ENCODE measurements around the gene THEM4. TPM values are rescaled to one million over a fixed set of nuclear protein-coding genes. Genes with fewer than 3 reads are reported as not detected.

THEM4 gene
- total and polyA plus RNA-seq, 2 of the 8 experiments (the other 6 are each of a cell fraction or from before 2014, with no cell fraction given), result 9.9 to 11.2 TPM

- H3K56ac ChIP-seq (replicated peaks; ENCODE audit: insufficient read length, low read depth, low read length), result no peak overlapping the region
- H2BK5ac ChIP-seq (ENCODE audit: low read depth, low read length), result no peak overlapping the region
- WGBS, 2 experiments (ENCODE audit: extremely low coverage in 1 of 2, insufficient coverage in 1 of 2, insufficient read length in 1 of 2, insufficient replicate concordance in 2 of 2, low coverage in 1 of 2, low lambda C conversion rate in 2 of 2, missing lambda C conversion rate in 1 of 2), result 64% methylated on average over 1 of the region's 1 CpG; no CpG with 5 or more reads in 1 of the 2 experiments
- H3K18ac ChIP-seq (ENCODE audit: extremely low read depth, low read length), result no peak overlapping the region
- H2BK20ac ChIP-seq (ENCODE audit: low read length), result no peak overlapping the region
- H2BK15ac ChIP-seq (ENCODE audit: low read length), result no peak overlapping the region
- TF ChIP-seq BCL11A (IDR thresholded peaks at IDR 0.05; ENCODE audit: low read depth in 2 of 2, low read length in 2 of 2), result no peak
- TF ChIP-seq NRF1 (IDR thresholded peaks at IDR 0.05; ENCODE audit: low read depth, low read length), result no peak
- TF ChIP-seq CTCF (IDR thresholded peaks at IDR 0.05; ENCODE audit: control extremely low read depth in 1 of 3, insufficient read depth in 1 of 3, low read depth in 1 of 3, low read length in 3 of 3), result no peak
- no peak overlapping the region for H3K14ac ChIP-seq (ENCODE audit: insufficient read length)
- no peaks in the 10 kb centered on the region for H3K79me2 ChIP-seq (ENCODE audit: control insufficient read depth in 1 of 2, insufficient read depth in 2 of 2, low read length in 2 of 2)
- H3K4me2 ChIP-seq (ENCODE audit: insufficient read depth in 1 of 2, low read depth in 2 of 2, low read length in 2 of 2), result no peak overlapping the region
- H4K5ac ChIP-seq (ENCODE audit: insufficient read length, low read depth, low read length), result no peak overlapping the region
- no peak overlapping the region for H4K8ac ChIP-seq (ENCODE audit: extremely low read depth, insufficient read depth, low read length)
- DNase-seq (ENCODE audit: low read depth in 1 of 2, low spot score in 2 of 2), result no peak
- no peak overlapping the region for H2BK120ac ChIP-seq (replicated peaks; ENCODE audit: low read depth, low read length)
- no peak overlapping the region for H2AFZ ChIP-seq (ENCODE audit: low read length)
- H3K4ac ChIP-seq (replicated peaks; ENCODE audit: insufficient read length, low read depth, low read length), result no peak overlapping the region
- no peak overlapping the region for H4K91ac ChIP-seq (replicated peaks; ENCODE audit: insufficient read length, low read length)
- H3K4me1 ChIP-seq (replicated peaks in 1 of 4; ENCODE audit: control insufficient read depth in 3 of 4, insufficient read depth in 4 of 4, low read length in 3 of 4), result peaks cover 0 to 3% (median 0%) of the 10 kb centered on the region in 4 experiments; a peak in 2 of 7 replicates
- H4K20me1 ChIP-seq (replicated peaks in 1 of 2; ENCODE audit: control insufficient read depth in 1 of 2, insufficient read depth in 2 of 2, low read length in 2 of 2), result no peaks in the 10 kb centered on the region
- no peaks in the 10 kb centered on the region for H3K23me2 ChIP-seq (ENCODE audit: low read depth, low read length)
- H3K9ac ChIP-seq (replicated peaks in 1 of 4; ENCODE audit: extremely low read depth in 1 of 4, low read depth in 3 of 4, low read length in 3 of 4), result no peak overlapping the region
- no peak overlapping the region for H3K27ac ChIP-seq (ENCODE audit: low read depth, low read length)
- H2BK12ac ChIP-seq (ENCODE audit: low read depth, low read length), result no peak overlapping the region
- no peak overlapping the region for H3K23ac ChIP-seq (ENCODE audit: insufficient read length)
- no peaks in the 10 kb centered on the region for H3K36me3 ChIP-seq (ENCODE audit: control insufficient read depth in 2 of 4, insufficient read depth in 4 of 4, low read length in 3 of 4)
- H3K27me3 ChIP-seq (replicated peaks in 1 of 4; ENCODE audit: control insufficient read depth in 3 of 4, extremely low read depth in 1 of 4, insufficient read depth in 3 of 4, low read length in 3 of 4), result no peaks in the 10 kb centered on the region
- CTCF ChIA-PET (ENCODE audit: partially characterized antibody), result interaction anchor here (1.0 to 5.4 kb wide), 6 partner anchors 12 to 52 kb away, joined by 3 to 37 read pairs (median 9); no protein-coding TSS in a partner anchor
- no peaks in the 10 kb centered on the region for H3K79me1 ChIP-seq (ENCODE audit: low read depth, low read length)
- POLR2A ChIA-PET (ENCODE audit: partially characterized antibody), result no interaction called here
- H3K9me3 ChIP-seq (ENCODE audit: insufficient read depth in 2 of 2, low read depth in 1 of 2, low read length in 1 of 2), result no peaks in the 10 kb centered on the region
- H2AK5ac ChIP-seq (ENCODE audit: low read depth, low read length), result no peak overlapping the region
- FAIRE-seq, result no peak
- no peak overlapping the region for H3K4me3 ChIP-seq (ENCODE audit: extremely low read depth in 1 of 4, insufficient read depth in 2 of 4, low read depth in 3 of 4, low read length in 4 of 4)
These were observed 39.2 kb upstream of the THEM4 start for GRCh38 chr1:151948506-151948905.
